MM.1S (cell line): ENCODE measurements around the gene CDKL4.
"Not testable (repeated sequence)": the region's sequence is repeated elsewhere in the genome, so short reads cannot be mapped to it uniquely, and the experiment has no call there.

Experiments used
- DNase-seq: peaks from one replicate; pipeline ENCODE4 v3.0.0-alpha.2; 2015
- H2AFZ ChIP-seq: fragments of 300-600 bp; sonication (generic); 2 replicates; pipeline ENCODE4 v1.6.0; 2016; ENCODE audit warnings: antibody characterized with exemption, low read length
- H3F3A ChIP-seq: fragments of 300-600 bp; sonication (generic); 2 replicates; pipeline ENCODE4 v1.6.1; 2016; ENCODE audit warnings: mild to moderate bottlenecking, antibody characterized with exemption, low read length, moderate library complexity, mixed read lengths; ENCODE audit not compliant: insufficient read depth
- H3K27ac ChIP-seq: fragments of 300-600 bp; sonication (generic); 2 replicates; pipeline ENCODE4 v1.5.1; 2016; ENCODE audit warnings: mild to moderate bottlenecking, low read length
- H3K27me3 ChIP-seq: fragments of 300-600 bp; sonication (generic); replicated peaks from 2 replicates; pipeline ENCODE4 v1.6.0; 2016; ENCODE audit warnings: low read length; ENCODE audit not compliant: insufficient read depth
- H3K36me3 ChIP-seq: fragments of 300-600 bp; sonication (generic); replicated peaks from 2 replicates; pipeline ENCODE4 v1.6.1; 2016; ENCODE audit warnings: mild to moderate bottlenecking, low read length, mixed read lengths; ENCODE audit not compliant: insufficient read depth
- H3K4me1 ChIP-seq: fragments of 300-600 bp; sonication (generic); 2 replicates; pipeline ENCODE4 v1.6.1; 2016; ENCODE audit warnings: low read length, mixed read lengths
- H3K4me2 ChIP-seq: fragments of 300-600 bp; sonication (generic); 2 replicates; pipeline ENCODE4 v1.6.0; 2016; ENCODE audit warnings: low read depth, low read length
- H3K4me3 ChIP-seq: fragments of 300-600 bp; sonication (generic); 2 replicates; pipeline ENCODE4 v1.5.1; 2016; ENCODE audit warnings: low read length, mixed read lengths
- H3K79me2 ChIP-seq: fragments of 300-600 bp; sonication (generic); 2 replicates; pipeline ENCODE4 v1.6.1; 2016; ENCODE audit warnings: mixed run types, low read length, mixed read lengths
- H3K9ac ChIP-seq: fragments of 300-600 bp; sonication (generic); 2 replicates; pipeline ENCODE4 v1.6.1; 2016; ENCODE audit warnings: low read length, mixed read lengths
- H3K9me2 ChIP-seq: fragments of 300-600 bp; sonication (generic); replicated peaks from 2 replicates; pipeline ENCODE4 v1.6.1; 2016; ENCODE audit warnings: mild to moderate bottlenecking, low read length, mixed read lengths; ENCODE audit not compliant: insufficient read depth
- H3K9me3 ChIP-seq: fragments of 300-600 bp; sonication (generic); replicated peaks from 2 replicates; pipeline ENCODE4 v1.6.1; 2016; ENCODE audit warnings: mild to moderate bottlenecking, low read length, mixed read lengths; ENCODE audit not compliant: insufficient read depth
- H4K20me1 ChIP-seq: fragments of 300-600 bp; sonication (generic); 2 replicates; pipeline ENCODE4 v1.6.1; 2016; ENCODE audit warnings: mild to moderate bottlenecking, low read length, moderate library complexity, mixed read lengths; ENCODE audit not compliant: insufficient read depth
- CTCF ChIP-seq: fragments of 300-600 bp; sonication (generic); IDR thresholded peaks from 2 replicates; pipeline ENCODE4 v1.5.1; 2016; ENCODE audit warnings: antibody characterized with exemption, low read length, mixed read lengths
- EZH2 ChIP-seq: fragments of 300-600 bp; sonication (generic); optimal IDR thresholded peaks from 2 replicates; pipeline ENCODE3; 2017; ENCODE audit warnings: low read depth, mild to moderate bottlenecking, antibody characterized with exemption, low read length, mixed read lengths
- EZH2phosphoT487 ChIP-seq: fragments of 300-600 bp; sonication (generic); IDR thresholded peaks from 2 replicates; pipeline ENCODE4 v1.6.1; 2018; ENCODE audit warnings: antibody characterized with exemption, low read length

CDKL4 gene

GRCh38 chr2:39202639-39203369 lies 41.0 kb downstream of the CDKL4 start:
- TF ChIP-seq EZH2phosphoT487 (no peak), CTCF (no peak), EZH2 (no peak)
- no peaks in the 10 kb centered on the region for H4K20me1 ChIP-seq
- H3K36me3 ChIP-seq = no peaks in the 10 kb centered on the region
- H3K79me2 ChIP-seq = no peaks in the 10 kb centered on the region
- no peak for DNase-seq
- H3K4me3 ChIP-seq = no peak overlapping the region
- no peaks in the 10 kb centered on the region for H3F3A ChIP-seq
- H2AFZ ChIP-seq = no peak overlapping the region
- H3K9me3 ChIP-seq = no peaks in the 10 kb centered on the region
- H3K27ac ChIP-seq = no peak overlapping the region
- H3K4me1 ChIP-seq = no peaks in the 10 kb centered on the region
- H3K9ac ChIP-seq = no peak overlapping the region
- no peak overlapping the region for H3K4me2 ChIP-seq
- no peaks in the 10 kb centered on the region for H3K9me2 ChIP-seq
- H3K27me3 ChIP-seq = no peaks in the 10 kb centered on the region

GRCh38 chr2:39197003-39197402 lies 46.8 kb downstream of the CDKL4 start:
- not testable (repeated sequence) for H3K9me3 ChIP-seq, H3K4me2 ChIP-seq, H3K9me2 ChIP-seq, H3K4me3 ChIP-seq, DNase-seq, H2AFZ ChIP-seq, H3K27me3 ChIP-seq, H3K9ac ChIP-seq, H3K4me1 ChIP-seq, H3K36me3 ChIP-seq, H3K79me2 ChIP-seq, H3F3A ChIP-seq, H4K20me1 ChIP-seq, H3K27ac ChIP-seq

GRCh38 chr2:39194686-39195085 lies 49.1 kb downstream of the CDKL4 start:
- Histone ChIP-seq H3K27me3 (no peaks in the 10 kb centered on the region), H3K9me2 (no peaks in the 10 kb centered on the region), H2AFZ (no peak overlapping the region), H4K20me1 (no peaks in the 10 kb centered on the region), H3K79me2 (no peaks in the 10 kb centered on the region), H3F3A (no peaks in the 10 kb centered on the region), H3K4me2 (no peak overlapping the region), H3K36me3 (no peaks in the 10 kb centered on the region), H3K4me1 (no peaks in the 10 kb centered on the region), H3K27ac (no peak overlapping the region), H3K9me3 (no peaks in the 10 kb centered on the region), H3K9ac (no peak overlapping the region), H3K4me3 (no peak overlapping the region)
- no peak for DNase-seq
- TF ChIP-seq EZH2phosphoT487 = no peak

- no peaks in the 10 kb centered on the region for H3K36me3 ChIP-seq
- H2AFZ ChIP-seq = no peak overlapping the region
- no peaks in the 10 kb centered on the region for H3K9me2 ChIP-seq
- no peaks in the 10 kb centered on the region for H3K4me1 ChIP-seq
- no peaks in the 10 kb centered on the region for H3F3A ChIP-seq
- no peaks in the 10 kb centered on the region for H3K9me3 ChIP-seq
- H3K27me3 ChIP-seq = no peaks in the 10 kb centered on the region
- no peak overlapping the region for H3K27ac ChIP-seq
- no peak overlapping the region for H3K9ac ChIP-seq
- no peaks in the 10 kb centered on the region for H3K79me2 ChIP-seq
- no peaks in the 10 kb centered on the region for H4K20me1 ChIP-seq
- no peak overlapping the region for H3K4me2 ChIP-seq
- no peak for TF ChIP-seq EZH2phosphoT487
- TF ChIP-seq EZH2 = no peak
- TF ChIP-seq CTCF = no peak
- no peak for DNase-seq
- H3K4me3 ChIP-seq = no peak overlapping the region
Measured at GRCh38 chr2:39188960-39189494, 54.7 kb downstream of the CDKL4 start.
